ENCODE data around the gene PRMT7.
A peak's percentile ranks its signal among the peaks of the same experiment; 100 is the strongest.

The PRMT7 gene

DNA sequence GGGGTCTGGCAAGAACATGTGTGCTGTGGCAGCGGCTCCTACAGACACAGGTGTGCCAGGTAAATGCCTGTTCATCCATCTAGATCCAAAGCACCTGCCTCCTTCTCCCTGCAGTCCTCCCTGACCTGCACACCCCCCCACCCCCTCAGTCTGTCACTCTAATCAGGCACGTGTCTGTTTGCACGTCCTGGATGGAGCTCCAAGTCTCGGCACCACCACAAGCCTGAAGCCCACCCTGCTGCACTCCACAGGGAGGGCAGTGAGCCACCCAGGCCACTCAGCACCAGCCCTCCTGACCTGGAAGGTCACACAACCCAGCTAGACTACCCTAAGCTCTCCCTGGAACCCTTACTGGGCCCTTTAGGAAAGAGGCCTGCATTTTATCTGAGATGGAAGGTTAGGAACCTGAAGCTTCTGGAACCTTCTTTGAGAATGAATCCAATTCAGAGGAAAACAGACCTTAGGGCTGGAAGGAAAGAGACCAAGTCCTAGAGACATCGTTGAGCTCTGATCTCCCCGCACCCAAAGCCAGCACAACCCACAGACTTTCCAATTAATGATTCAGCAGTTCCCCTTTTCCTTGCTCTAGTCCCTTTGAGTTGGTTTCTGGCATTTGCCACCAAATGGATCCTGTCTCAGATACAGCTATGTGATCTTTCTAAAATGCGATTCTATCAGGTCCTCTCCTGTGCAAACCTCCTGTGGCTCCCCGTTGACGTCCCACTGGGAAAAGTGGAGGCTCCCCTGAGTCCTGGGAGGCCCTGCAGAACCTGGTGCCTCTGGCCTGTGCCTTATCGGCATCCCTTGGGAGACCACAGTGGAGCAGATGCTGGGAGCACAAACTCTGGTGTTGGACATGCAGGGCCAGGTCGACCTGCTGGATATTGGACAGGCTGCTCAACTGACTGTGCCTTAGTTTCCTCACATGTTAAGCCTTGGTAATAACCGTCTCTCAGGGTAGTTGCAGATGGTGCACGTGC, 67.9 kb downstream of the PRMT7 start:
- DNase-seq (ENCODE audit: low read depth), result no peak
- no peak overlapping the region for H3K4me3 ChIP-seq (ENCODE audit: low read length)
- TF ChIP-seq, protein P1, sequence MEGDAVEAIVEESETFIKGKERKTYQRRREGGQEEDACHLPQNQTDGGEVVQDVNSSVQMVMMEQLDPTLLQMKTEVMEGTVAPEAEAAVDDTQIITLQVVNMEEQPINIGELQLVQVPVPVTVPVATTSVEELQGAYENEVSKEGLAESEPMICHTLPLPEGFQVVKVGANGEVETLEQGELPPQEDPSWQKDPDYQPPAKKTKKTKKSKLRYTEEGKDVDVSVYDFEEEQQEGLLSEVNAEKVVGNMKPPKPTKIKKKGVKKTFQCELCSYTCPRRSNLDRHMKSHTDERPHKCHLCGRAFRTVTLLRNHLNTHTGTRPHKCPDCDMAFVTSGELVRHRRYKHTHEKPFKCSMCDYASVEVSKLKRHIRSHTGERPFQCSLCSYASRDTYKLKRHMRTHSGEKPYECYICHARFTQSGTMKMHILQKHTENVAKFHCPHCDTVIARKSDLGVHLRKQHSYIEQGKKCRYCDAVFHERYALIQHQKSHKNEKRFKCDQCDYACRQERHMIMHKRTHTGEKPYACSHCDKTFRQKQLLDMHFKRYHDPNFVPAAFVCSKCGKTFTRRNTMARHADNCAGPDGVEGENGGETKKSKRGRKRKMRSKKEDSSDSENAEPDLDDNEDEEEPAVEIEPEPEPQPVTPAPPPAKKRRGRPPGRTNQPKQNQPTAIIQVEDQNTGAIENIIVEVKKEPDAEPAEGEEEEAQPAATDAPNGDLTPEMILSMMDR (IDR thresholded peaks at IDR 0.05; ENCODE audit: insufficient read depth, low read depth, low read length, missing control alignments), result no peak

DNA sequence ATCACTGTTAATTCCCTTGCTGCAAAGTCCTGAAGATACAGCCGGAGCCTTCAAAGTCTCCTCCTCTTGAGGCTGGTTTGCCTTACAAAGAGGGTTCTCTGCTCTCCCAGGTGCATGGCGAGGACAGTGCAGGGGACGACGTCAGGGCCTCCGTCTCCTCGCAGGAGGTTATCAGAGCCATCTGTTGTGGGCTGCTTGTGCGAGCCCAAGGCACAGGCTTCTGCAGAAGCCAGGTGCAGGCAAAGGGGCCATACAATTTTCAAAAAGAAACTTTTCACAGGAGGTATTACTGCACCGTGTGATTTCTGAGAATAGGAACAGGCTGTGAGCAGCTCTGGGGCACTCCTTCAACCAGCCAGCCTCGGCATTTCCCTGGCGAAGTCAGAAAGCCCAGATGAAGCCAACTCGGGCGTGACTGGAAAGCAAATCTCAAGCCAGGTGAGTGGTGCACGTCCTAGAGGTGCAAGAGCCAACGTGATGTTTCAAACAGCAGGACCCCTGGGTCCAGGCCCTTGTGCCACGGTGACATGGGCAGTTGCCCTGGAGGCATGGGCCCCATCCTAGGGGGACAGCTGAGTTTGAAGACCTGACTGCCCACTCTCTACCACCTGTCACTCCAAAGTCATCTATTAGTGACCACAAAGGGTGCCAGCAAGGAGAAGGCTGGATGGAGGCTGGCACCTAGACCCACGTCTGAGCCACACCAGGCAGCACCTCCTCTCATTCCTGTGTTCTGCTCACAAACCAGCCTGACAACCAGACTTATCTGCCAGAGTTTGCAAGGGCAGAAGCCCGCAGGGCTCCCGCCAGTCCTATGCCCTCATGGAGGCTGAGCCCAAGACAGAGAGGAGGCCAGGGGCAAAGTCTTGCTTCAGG, 68.9 kb downstream of the PRMT7 start:
- TF ChIP-seq, protein P1 (IDR thresholded peaks at IDR 0.05; ENCODE audit: insufficient read depth, low read depth, low read length, missing control alignments), result no peak
- H3K4me3 ChIP-seq (ENCODE audit: low read length), result no peak overlapping the region
- no peak for DNase-seq (ENCODE audit: low read depth)

DNA sequence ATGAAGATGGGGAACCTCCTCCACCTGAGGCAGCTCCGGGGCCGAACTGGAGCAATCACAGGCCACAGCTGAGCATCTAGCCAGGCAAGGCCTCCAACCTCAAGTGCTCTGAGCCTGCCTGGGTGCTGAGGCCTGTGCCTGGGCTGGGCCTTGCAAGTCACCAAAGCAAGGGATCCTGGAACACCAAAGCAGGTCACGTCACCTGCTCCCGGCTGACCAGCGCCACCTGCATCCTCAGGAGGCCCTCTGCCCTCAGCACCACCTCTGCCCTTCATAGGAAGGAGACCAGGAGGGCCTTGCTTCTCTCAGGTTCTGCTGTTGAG, 69.5 kb downstream of the PRMT7 start:
- H3K4me3 ChIP-seq (ENCODE audit: low read length), result no peak overlapping the region
- TF ChIP-seq, protein P1 (IDR thresholded peaks at IDR 0.05; ENCODE audit: insufficient read depth, low read depth, low read length, missing control alignments), result no peak
- no peak for DNase-seq (ENCODE audit: low read depth)

DNA sequence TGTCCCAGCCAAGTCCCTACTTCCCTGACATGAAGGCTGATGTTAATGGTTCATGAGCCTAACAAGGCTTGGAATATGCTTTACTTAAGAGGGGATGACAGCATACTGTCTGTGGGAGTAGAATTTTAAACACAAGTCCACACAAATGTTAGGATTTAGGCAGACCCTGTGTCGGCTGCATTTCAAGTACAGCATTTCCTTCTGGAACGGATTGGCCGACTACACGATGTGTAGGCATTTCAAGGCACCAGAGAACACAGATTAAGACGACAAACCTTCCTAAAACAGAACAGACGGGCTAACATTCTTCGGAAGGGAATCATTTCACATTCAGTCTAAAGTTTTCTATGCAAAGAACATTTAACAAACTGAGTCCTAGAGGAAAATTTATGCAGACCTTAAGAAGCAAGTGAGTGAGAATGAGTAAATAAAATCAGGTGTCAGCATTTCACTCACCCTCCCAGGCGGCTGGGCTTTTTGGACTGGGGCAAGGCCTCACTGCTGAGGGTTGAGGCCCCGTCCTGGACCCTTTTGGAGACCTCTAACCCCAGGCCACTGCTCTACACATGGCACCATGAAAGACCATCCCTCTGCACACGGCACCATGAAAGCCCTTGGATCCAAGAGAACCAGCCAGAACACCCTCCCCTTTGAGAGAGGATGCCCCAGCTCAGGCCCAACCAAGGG, 70.0 kb downstream of the PRMT7 start:
- TF ChIP-seq, protein P1 (IDR thresholded peaks at IDR 0.05; ENCODE audit: insufficient read depth, low read depth, low read length, missing control alignments), result no peak
- DNase-seq (ENCODE audit: low read depth), result no peak
- H3K4me3 ChIP-seq (ENCODE audit: low read length), result no peak overlapping the region

DNA sequence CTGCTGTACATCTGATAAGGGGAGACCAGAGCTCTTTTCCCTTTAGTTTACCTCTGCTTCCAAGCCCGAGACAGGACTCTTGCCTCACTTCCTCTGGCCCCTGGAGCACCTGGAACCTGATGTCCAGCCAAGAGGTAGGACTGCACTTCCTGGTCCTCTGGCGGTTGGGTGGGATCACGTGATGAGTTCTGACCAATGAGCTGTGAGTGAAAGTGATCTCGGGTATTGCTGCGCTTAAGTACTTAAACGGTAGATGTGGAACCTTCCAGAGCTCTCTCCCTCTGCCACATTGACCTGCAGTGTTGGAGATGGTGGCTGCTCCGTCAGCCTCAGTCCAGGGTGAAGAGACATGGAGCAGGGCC, 70.5 kb downstream of the PRMT7 start:
- TF ChIP-seq, protein P1 (IDR thresholded peaks at IDR 0.05; ENCODE audit: insufficient read depth, low read depth, low read length, missing control alignments), result no peak
- no peak overlapping the region for H3K4me3 ChIP-seq (ENCODE audit: low read length)
- DNase-seq (ENCODE audit: low read depth), result no peak

DNA sequence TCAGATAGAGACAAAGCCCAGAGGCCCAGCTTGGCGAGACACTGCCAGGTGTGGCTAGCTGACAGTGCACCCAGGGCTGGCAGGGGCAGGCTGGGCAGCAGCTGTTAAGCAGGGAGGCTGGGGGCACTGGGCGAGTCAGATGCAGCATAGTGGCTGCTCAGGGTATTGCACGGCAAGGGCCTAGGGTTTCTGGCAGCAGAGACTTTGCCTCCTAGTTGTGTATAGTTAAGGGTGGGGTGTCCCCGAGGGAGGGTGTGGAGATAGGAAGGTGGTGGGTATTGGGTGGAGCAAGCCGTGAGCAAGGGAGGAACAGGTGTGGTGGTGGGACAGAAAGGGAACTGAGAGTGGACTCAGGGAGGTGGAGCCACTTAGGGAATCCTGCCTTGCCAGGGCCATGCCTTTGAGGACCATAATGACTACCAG, 71.5 kb downstream of the PRMT7 start:
- no peak for DNase-seq (ENCODE audit: low read depth)
- TF ChIP-seq, protein P1 (IDR thresholded peaks at IDR 0.05; ENCODE audit: insufficient read depth, low read depth, low read length, missing control alignments), result peak; percentile 27

More for the DNA sequence above, 71.5 kb downstream of the PRMT7 start:
- no peak overlapping the region for H3K4me3 ChIP-seq (ENCODE audit: low read length)

Measured in epithelial cell of esophagus (primary cell).